ENCODE measurements around the gene PREX1. TPM values are rescaled to one million over a fixed set of nuclear protein-coding genes. Genes with fewer than 3 reads are reported as not detected.

PREX1 gene
- total and polyA plus RNA-seq, 4 donors, result 29.5 to 121 (median 69.3) TPM

DNA sequence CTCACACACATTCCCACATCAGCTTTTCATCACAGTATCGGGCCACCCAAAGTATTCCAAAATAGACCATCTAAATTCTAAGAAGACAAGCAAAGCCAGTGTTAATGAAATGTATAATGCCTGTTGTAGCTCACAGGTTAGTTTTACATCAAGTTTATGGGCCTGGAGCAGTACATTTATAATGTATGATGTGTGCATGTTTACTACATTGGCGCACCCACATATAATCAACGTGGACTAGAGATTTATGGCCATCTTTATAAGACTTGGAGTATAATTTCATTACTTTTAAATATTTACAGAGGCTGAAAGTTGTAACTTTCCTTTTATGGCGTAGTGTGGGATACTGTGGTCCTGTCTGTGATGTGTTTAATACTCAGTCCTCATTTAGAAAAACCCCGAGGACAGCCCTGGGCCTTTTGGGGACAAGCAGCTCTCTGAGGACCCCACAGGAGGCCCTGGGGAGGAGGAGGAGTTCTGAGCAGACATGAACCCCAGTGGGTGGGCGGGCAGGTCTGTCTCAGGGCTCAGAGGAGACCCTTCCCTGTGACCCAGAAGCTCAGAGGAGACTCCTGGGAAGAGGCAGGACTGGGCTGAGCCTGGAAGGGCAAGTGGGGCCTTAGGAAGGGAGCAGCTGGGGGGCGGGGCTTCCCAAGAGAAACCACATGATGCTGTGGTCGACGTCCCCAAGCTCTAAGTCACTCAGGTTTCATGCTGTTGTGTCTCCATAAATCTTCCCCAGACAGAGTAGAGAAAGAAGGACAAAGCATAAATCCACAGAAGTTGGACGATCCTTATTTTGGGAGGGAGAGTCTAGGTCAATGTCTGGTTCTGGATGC lies 232.1 kb downstream of the PREX1 start:
- WGBS, 2 donors, result 71 to 73% methylated on average over 10 of the region's 10 CpGs
- Histone ChIP-seq H3K36me3 (ENCODE audit: control insufficient read depth in 4 of 4, insufficient read depth in 4 of 4, low read length in 4 of 4) (no peaks in the 10 kb centered on the region), H3K9me3 (ENCODE audit: control insufficient read depth in 4 of 4, insufficient read depth in 3 of 4, low read length in 3 of 4) (peaks cover 0 to 2% (median 0%) of the 10 kb centered on the region in 4 donors), H3K4me3 (no peak overlapping the region), H3K27me3 (ENCODE audit: control insufficient read depth in 3 of 3, insufficient read depth in 3 of 3, low read length in 2 of 3) (no peaks in the 10 kb centered on the region), H3K4me1 (ENCODE audit: control insufficient read depth in 5 of 5, insufficient read depth in 5 of 5, low read length in 5 of 5) (no peaks in the 10 kb centered on the region), H3K9ac (ENCODE audit: insufficient read depth in 1 of 2, low read length in 2 of 2) (no peak overlapping the region), H3K27ac (ENCODE audit: low read depth in 1 of 2, low read length in 1 of 2) (no peak overlapping the region)
- ATAC-seq (ENCODE audit: insufficient read depth, low FRiP score) (no peak), DNase-seq (no peak)
- TF ChIP-seq CTCF (IDR thresholded peaks at IDR 0.05; ENCODE audit: control extremely low read depth, extremely low read depth), result no peak

DNA sequence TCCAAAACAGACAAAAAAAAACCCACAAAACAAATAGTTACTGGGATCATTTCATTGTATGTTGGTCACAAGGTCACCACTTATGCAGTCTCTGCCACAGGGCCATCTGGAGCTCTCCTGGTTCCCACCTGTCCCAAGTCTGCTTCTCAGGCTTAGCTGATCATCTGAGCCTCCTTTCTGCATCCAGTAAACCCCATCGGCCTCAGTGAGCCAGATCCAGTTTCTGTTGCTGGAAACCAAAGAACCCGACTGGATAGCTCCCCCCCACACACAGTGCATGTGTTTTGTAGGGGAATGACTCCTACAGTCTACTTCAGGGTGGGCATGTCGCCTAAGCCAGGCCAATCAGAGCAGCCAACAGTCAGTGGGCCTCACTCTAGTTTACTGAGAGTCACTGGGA lies 233.3 kb downstream of the PREX1 start:
- H3K9me3 ChIP-seq (ENCODE audit: control insufficient read depth in 4 of 4, insufficient read depth in 3 of 4, low read length in 3 of 4), result peaks cover 0 to 2% (median 0%) of the 10 kb centered on the region in 4 donors
- H3K4me3 ChIP-seq, result no peak overlapping the region
- DNase-seq (no peak), ATAC-seq (ENCODE audit: insufficient read depth, low FRiP score) (no peak)
- WGBS, 2 donors, result 80 to 84% methylated on average over 3 of the region's 3 CpGs
- no peaks in the 10 kb centered on the region for H3K4me1 ChIP-seq (ENCODE audit: control insufficient read depth in 5 of 5, insufficient read depth in 5 of 5, low read length in 5 of 5)
- H3K9ac ChIP-seq (ENCODE audit: insufficient read depth in 1 of 2, low read length in 2 of 2), result no peak overlapping the region
- H3K36me3 ChIP-seq (ENCODE audit: control insufficient read depth in 4 of 4, insufficient read depth in 4 of 4, low read length in 4 of 4), result no peaks in the 10 kb centered on the region
- no peak overlapping the region for H3K27ac ChIP-seq (ENCODE audit: low read depth in 1 of 2, low read length in 1 of 2)
- TF ChIP-seq CTCF (IDR thresholded peaks at IDR 0.05; ENCODE audit: control extremely low read depth, extremely low read depth), result no peak
- H3K27me3 ChIP-seq (ENCODE audit: control insufficient read depth in 3 of 3, insufficient read depth in 3 of 3, low read length in 2 of 3), result no peaks in the 10 kb centered on the region

DNA sequence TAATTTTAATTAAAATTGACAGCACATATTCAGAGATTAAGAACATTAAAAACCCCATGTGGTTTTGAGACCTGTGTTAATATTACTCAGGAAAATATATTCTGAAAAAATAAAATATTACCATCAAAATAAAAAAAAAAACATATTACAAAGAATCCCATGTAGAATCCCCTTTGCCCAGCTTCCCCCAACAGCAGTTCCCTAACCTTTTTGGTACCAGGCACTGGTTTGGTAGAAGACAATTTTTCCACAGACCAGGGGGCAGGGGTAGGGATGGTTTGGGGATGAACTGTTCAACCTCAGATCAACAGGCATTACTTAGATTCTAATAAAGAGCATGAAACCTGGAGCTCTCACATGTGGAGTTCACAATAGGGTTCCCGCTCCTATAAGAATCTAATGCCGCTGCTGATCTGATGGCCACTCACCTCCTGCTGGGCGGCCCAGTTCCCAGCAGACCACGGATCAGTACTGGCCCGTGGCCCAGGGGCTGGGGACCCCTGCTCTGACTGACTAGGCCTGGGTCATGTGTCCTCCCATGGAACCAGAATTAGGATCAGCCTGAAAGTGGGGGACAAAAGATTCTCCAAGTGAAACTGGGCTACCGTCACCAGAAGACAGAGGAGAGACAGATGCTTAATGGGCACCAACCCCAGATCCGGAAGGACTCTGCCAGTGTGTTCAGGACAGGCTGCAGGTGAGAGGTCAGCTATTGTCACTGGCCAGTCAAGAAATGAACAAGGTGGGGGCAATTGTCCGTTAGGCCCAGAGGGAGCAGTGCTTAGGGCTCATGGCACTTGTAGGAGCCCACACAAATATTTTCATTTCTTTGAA lies 235.5 kb downstream of the PREX1 start:
- TF ChIP-seq CTCF (IDR thresholded peaks at IDR 0.05; ENCODE audit: control extremely low read depth, extremely low read depth), result no peak
- Histone ChIP-seq H3K27me3 (ENCODE audit: control insufficient read depth in 3 of 3, insufficient read depth in 3 of 3, low read length in 2 of 3) (no peaks in the 10 kb centered on the region), H3K27ac (ENCODE audit: low read depth in 1 of 2, low read length in 1 of 2) (no peak overlapping the region), H3K36me3 (ENCODE audit: control insufficient read depth in 4 of 4, insufficient read depth in 4 of 4, low read length in 4 of 4) (no peaks in the 10 kb centered on the region), H3K9ac (ENCODE audit: insufficient read depth in 1 of 2, low read length in 2 of 2) (no peak overlapping the region), H3K9me3 (ENCODE audit: control insufficient read depth in 4 of 4, insufficient read depth in 3 of 4, low read length in 3 of 4) (peaks cover 0 to 2% (median 0%) of the 10 kb centered on the region in 4 donors), H3K4me3 (no peak overlapping the region), H3K4me1 (ENCODE audit: control insufficient read depth in 5 of 5, insufficient read depth in 5 of 5, low read length in 5 of 5) (no peaks in the 10 kb centered on the region)
- DNase-seq (no peak), ATAC-seq (ENCODE audit: insufficient read depth, low FRiP score) (no peak)
- WGBS, 2 donors, result 91 to 95% methylated on average over 8 of the region's 8 CpGs

Data from lung (tissue), 12 donors.